ENCODE measurements around the gene TSPAN32.

DNA sequence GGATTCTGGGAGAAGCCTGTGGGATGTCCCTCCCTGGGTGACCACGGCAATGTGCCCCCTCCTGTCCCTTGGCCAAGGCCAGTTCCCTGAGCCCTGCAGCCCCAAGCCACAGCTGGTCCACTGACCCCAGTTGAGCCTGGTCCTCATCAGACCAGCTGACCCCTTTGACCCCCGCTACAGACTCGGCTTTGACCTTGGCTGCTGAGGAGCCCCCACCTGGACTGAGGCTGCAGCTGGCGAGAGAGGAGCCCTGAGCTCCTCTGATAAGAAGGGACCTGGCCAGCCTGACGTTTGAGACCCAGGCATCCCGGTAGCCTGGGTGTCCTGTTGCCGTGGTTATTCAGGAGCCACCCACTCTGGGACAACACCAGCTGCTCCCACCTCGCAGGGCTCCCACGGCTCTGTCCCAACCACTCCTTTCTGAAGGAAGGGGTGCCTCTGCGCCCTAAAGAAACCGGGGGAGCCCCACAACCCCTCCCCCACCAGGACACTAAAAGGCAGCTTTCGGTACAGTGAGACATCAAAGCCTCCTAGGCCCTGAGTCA, 34.4 kb upstream of the TSPAN32 start:
- TF ChIP-seq, protein P1, sequence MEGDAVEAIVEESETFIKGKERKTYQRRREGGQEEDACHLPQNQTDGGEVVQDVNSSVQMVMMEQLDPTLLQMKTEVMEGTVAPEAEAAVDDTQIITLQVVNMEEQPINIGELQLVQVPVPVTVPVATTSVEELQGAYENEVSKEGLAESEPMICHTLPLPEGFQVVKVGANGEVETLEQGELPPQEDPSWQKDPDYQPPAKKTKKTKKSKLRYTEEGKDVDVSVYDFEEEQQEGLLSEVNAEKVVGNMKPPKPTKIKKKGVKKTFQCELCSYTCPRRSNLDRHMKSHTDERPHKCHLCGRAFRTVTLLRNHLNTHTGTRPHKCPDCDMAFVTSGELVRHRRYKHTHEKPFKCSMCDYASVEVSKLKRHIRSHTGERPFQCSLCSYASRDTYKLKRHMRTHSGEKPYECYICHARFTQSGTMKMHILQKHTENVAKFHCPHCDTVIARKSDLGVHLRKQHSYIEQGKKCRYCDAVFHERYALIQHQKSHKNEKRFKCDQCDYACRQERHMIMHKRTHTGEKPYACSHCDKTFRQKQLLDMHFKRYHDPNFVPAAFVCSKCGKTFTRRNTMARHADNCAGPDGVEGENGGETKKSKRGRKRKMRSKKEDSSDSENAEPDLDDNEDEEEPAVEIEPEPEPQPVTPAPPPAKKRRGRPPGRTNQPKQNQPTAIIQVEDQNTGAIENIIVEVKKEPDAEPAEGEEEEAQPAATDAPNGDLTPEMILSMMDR (IDR thresholded peaks at IDR 0.05 in 8 of 11, conservative IDR thresholded peaks at IDR 0.05 in 3 of 11), result no peak
- TF ChIP-seq POLR2A (IDR thresholded peaks at IDR 0.05), result no peak
